Epidermal melanocyte (primary cell): ENCODE measurements around the gene IQSEC3.

Experiments
- DNase-seq: peaks from one replicate; pipeline ENCODE4 v3.0.0; 2011; ENCODE audit warnings: low spot score; ENCODE audit not compliant: insufficient read length

IQSEC3 gene

GRCh38 chr12:138171-138897, 71.8 kb downstream of the IQSEC3 start:
- no peak for DNase-seq

GRCh38 chr12:138898-139534, 72.4 kb downstream of the IQSEC3 start:
- DNase-seq = no peak

GRCh38 chr12:139585-139984, 73.0 kb downstream of the IQSEC3 start:
- no peak for DNase-seq

DNA sequence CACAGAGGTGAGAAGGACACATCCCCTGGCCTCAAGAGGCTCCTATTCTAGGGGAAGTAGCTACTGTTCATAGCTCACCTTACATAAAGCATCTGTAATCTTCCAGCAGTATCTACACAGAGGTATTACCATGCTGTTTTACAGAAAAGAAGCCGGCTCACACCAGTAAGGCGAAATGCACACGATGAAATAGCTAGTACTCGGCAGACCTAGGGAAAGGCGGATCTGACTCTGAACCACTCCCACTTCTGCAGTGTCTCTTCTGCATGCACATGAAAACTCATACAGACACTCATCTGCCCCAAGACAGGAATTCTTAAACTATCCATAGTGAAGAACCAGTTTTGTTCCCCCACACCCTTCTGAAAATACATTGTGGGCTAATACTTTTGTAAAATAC, 73.6 kb downstream of the IQSEC3 start:
- DNase-seq = no peak

DNA sequence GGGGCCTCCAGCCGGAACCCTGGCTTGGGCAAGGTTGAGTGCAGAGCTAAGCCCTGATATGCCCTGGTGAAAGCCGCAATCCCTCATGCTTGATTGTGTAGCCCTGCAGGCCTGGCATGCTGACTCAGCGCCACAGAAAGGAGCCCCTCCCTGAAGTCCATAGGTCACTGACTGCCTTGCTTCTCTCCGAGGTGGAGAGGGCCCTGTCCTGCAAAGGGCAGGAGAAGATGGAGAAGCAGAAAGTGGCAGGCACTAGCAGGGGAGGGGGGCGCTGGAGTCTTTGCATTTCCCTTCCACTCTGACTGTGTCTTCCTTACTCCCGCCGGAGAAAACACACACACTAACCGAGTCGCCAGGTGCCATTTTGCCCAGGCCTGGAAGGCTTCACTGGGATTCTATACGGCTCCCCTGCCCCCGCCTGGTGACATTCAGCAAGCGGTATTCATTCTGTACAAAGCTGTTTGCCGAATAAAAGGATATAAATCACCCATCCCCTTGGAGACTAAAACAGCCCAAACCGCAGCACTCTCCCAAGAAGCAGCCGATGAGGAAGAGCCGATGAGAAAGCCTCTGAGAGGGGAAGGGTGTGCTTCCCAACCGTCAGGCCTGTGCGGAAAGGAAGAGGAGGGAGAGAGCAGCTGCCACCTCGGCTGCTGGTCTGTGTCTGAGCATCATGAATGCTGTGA, 77.5 kb downstream of the IQSEC3 start:
- DNase-seq = no peak

DNA sequence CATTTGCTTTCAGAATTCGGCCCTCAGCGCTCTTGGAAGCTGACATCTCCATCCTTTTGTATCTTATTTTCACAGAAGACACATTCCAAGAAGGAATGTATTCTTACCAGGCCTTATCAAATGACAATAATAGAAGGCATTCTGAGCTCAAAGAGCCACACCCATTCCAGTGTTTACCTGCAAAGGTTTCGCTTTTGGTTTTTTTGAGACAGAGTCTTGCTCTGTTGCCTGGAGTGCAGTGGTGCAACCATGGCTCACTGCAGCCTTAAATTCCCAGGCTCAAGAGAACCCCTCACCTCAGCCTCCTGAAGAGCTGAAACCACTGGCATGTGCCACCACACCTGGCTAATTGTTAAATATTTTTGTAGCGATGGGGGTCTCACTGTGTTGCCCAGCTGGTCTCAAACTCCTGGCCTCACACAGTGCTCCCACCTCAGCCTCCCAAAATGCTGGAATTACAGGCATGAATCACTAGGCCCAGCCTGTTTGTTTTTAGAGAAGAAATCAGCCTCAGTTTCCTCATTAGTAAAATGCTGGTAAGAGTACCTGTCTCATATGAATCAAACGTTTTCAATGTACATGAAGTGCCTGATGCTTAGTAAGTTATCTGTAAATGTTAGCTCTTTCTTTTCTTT, 78.2 kb downstream of the IQSEC3 start:
- no peak for DNase-seq

DNA sequence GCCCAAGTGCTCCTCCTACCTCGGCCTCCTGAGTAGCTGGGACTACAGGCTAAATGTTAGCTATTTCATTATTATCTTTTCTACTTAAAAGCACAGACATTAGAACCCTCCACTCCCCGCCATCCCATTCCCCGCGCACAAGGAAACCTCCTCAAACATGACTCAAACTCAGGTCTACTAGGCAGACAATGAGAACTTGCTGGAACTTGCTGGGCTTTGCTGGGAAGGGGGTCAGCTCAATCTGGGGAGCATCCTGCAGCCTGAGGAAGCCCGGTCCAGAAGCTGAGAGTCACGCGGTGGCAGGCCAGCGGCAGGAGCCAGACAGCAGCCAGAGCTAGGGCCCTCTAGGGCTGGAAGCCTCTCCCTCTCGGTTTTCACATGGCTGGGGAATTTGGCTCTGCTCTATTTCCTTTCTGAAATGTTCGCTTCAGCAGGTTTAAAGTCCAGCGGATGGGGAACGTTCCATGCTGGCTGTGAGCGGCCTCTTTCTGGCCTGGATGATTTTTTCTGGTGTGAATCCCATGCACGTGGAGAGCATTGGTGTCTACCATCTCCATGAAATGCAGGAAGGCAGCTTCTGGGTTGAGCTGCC, 78.9 kb downstream of the IQSEC3 start:
- DNase-seq = no peak

- no peak for DNase-seq
Measured at GRCh38 chr12:147242-147641, 80.7 kb downstream of the IQSEC3 start.

- no peak for DNase-seq
Measured at GRCh38 chr12:148676-149416, 82.3 kb downstream of the IQSEC3 start.

GRCh38 chr12:151579-151978, 85.0 kb downstream of the IQSEC3 start:
- no peak for DNase-seq

GRCh38 chr12:152440-152839, 85.9 kb downstream of the IQSEC3 start:
- DNase-seq = no peak

DNA sequence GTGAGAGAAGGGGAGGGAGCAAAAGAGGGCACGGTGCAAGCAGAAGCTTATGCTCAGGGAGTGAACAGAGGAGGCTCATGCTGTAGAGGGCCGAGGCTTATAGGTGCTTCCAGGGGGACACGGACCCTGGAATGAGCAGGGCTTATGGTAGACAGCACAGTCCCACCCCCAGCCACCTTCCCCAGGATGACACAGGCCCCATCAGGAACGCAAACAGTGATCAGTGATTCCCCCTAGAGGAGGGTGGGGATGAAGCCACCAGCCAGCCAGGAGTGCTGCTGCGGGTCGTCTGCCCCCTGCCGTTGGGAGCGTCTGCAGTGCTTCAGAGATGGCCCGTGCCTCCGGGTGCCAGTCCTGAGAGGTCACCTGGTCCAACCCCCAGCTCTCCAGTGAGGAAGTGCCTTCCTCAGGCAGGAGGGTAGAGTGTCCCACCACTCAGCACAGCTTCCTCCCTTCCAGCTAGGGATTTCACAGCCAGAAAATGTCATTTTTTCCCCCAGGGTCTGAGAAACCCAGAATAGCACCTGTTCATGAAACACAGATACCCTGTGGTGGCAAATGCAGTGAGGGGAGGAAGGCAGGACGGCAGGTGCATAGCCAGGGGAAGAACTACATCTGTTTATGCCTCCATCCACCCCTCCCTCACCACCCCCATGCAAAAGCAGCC, 86.6 kb downstream of the IQSEC3 start:
- DNase-seq = no peak

GRCh38 chr12:154058-154457, 87.5 kb downstream of the IQSEC3 start:
- DNase-seq = no peak

- no peak for DNase-seq
Measured at GRCh38 chr12:155006-155405, 88.4 kb downstream of the IQSEC3 start.

DNA sequence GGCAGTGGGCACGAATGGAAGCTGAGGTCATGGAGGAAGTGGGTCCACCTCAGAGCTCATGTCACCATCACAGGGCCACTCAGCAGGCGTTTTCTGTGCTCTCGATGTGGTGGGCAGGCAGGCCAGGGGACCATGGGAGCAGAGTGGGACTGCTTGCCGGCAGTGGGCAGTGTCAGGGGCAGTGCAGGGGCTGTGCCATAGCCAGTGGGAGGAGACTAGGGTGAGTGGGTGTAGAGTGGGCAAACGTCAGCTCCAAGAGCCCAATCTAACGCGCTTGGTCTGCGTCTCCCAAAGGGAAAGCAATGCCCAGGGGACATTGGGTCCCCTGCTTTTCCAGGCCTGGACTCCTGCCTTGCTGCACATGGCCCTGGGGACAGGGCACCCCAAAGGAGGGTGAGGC, 89.1 kb downstream of the IQSEC3 start:
- no peak for DNase-seq

GRCh38 chr12:156945-157344, 90.4 kb downstream of the IQSEC3 start:
- DNase-seq = no peak

DNA sequence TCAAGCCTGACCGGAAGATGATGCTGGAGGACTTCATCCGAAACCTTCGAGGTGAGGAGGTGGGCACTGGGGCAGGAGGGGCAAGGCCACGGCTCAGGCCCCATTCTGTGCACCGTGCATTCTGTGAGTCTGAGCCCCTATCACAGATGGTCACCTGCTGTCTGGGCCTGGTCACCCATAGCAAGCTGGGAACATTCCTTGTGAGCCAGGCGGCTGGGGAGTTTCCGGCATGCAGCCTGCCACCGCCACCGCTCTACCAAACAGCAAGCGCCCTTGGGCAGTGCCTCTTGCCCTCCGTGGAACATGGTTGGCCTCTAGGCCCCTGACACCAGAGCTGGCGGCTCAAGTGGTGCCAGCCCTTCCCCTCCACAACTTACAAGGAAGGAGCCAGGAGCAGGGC, 91.1 kb downstream of the IQSEC3 start:
- no peak for DNase-seq

GRCh38 chr12:159156-159782, 92.7 kb downstream of the IQSEC3 start:
- no peak for DNase-seq

- no peak for DNase-seq
Measured at GRCh38 chr12:160858-161257, 94.3 kb downstream of the IQSEC3 start.

DNA sequence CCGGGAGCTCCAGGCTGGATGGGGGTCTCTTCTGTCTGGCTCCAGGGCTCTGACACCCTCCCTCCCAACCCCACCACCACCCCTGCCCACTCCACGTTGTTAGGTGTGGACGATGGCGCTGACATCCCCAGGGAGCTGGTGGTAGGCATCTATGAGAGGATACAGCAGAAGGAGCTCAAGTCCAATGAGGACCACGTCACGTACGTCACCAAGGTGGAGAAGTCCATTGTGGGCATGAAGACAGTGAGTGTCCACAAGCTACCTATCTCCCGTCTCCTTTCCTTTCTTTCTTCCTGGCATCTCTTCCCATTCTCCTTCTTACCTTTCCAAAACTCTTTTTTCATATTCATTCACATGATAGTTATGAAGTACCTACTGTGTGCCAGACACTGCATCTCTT, 95.3 kb downstream of the IQSEC3 start:
- no peak for DNase-seq
